Measurements from ENCODE around the gene PCSK7. TPM values are rescaled to one million over a fixed set of nuclear protein-coding genes. Genes with fewer than 3 reads are reported as not detected.
"Not testable (repeated sequence)": the region's sequence is repeated elsewhere in the genome, so short reads cannot be mapped to it uniquely, and the experiment has no call there.

PCSK7 gene
- 27.0 TPM for total RNA-seq (ENCODE audit: insufficient read depth, low replicate concordance)

- DNase-seq (ENCODE audit: low spot score) = no peak
Observed at GRCh38 chr11:117231842-117232091, at the start of gene PCSK7. Gene PCSK7 (minus strand): TSS chr11:117232073. CDS start chr11:117229844, 2,229 bp downstream.

GRCh38 chr11:117281159-117281558 is 49.3 kb upstream of the PCSK7 start:
- peak; percentile 73 for DNase-seq (ENCODE audit: low spot score)

GRCh38 chr11:117279711-117280376 is 48.0 kb upstream of the PCSK7 start:
- peak; percentile 82 for DNase-seq (ENCODE audit: low spot score)

GRCh38 chr11:117278347-117278746 is 46.5 kb upstream of the PCSK7 start:
- DNase-seq (ENCODE audit: low spot score) = no peak

GRCh38 chr11:117273550-117274289 is 41.8 kb upstream of the PCSK7 start:
- DNase-seq (ENCODE audit: low spot score) = no peak

- DNase-seq (ENCODE audit: low spot score) = not testable (repeated sequence)
Observed at GRCh38 chr11:117272175-117272574, 40.3 kb upstream of the PCSK7 start.

- DNase-seq (ENCODE audit: low spot score) = no peak
Observed at GRCh38 chr11:117271208-117271607, 39.3 kb upstream of the PCSK7 start.

GRCh38 chr11:117269856-117270255 is 38.0 kb upstream of the PCSK7 start:
- no peak for DNase-seq (ENCODE audit: low spot score)

GRCh38 chr11:117265745-117266144 is 33.9 kb upstream of the PCSK7 start:
- DNase-seq (ENCODE audit: low spot score) = no peak

GRCh38 chr11:117264624-117265323 is 32.9 kb upstream of the PCSK7 start:
- DNase-seq (ENCODE audit: low spot score) = not testable (repeated sequence)

- DNase-seq (ENCODE audit: low spot score) = no peak
Observed at GRCh38 chr11:117259417-117259816, 27.5 kb upstream of the PCSK7 start.

GRCh38 chr11:117258576-117258975 is 26.7 kb upstream of the PCSK7 start:
- no peak for DNase-seq (ENCODE audit: low spot score)

GRCh38 chr11:117256573-117256972 is 24.7 kb upstream of the PCSK7 start:
- no peak for DNase-seq (ENCODE audit: low spot score)

GRCh38 chr11:117255966-117256365 is 24.1 kb upstream of the PCSK7 start:
- no peak for DNase-seq (ENCODE audit: low spot score)

- DNase-seq (ENCODE audit: low spot score) = no peak
Observed at GRCh38 chr11:117251506-117251905, 19.6 kb upstream of the PCSK7 start.

- DNase-seq (ENCODE audit: low spot score) = no peak
Observed at GRCh38 chr11:117249571-117249970, 17.7 kb upstream of the PCSK7 start.

GRCh38 chr11:117248341-117248740 is 16.5 kb upstream of the PCSK7 start:
- DNase-seq (ENCODE audit: low spot score) = no peak

- DNase-seq (ENCODE audit: low spot score) = peak; percentile 39
Observed at GRCh38 chr11:117239295-117239694, 7.4 kb upstream of the PCSK7 start.

GRCh38 chr11:117238221-117238620 is 6.3 kb upstream of the PCSK7 start:
- no peak for DNase-seq (ENCODE audit: low spot score)

- DNase-seq (ENCODE audit: low spot score) = peak; percentile 20
Observed at GRCh38 chr11:117232911-117233409, 1.1 kb upstream of the PCSK7 start.

GRCh38 chr11:117232092-117232878 is 412 bp upstream of the PCSK7 start, which contains the start of gene RNF214:
Gene RNF214 (plus strand): TSS chr11:117232671. CDS start chr11:117234273, 1,602 bp downstream.
- DNase-seq (ENCODE audit: low spot score) = peak; percentile 85
